ENCODE data around the gene SFTPB. TPM values are rescaled to one million over a fixed set of nuclear protein-coding genes. Genes with fewer than 3 reads are reported as not detected.

Gene SFTPB
- total RNA-seq, 6 experiments from 2014 or later: 0.06 to 1.1 (median 0.79) TPM; not detected in 2

DNA sequence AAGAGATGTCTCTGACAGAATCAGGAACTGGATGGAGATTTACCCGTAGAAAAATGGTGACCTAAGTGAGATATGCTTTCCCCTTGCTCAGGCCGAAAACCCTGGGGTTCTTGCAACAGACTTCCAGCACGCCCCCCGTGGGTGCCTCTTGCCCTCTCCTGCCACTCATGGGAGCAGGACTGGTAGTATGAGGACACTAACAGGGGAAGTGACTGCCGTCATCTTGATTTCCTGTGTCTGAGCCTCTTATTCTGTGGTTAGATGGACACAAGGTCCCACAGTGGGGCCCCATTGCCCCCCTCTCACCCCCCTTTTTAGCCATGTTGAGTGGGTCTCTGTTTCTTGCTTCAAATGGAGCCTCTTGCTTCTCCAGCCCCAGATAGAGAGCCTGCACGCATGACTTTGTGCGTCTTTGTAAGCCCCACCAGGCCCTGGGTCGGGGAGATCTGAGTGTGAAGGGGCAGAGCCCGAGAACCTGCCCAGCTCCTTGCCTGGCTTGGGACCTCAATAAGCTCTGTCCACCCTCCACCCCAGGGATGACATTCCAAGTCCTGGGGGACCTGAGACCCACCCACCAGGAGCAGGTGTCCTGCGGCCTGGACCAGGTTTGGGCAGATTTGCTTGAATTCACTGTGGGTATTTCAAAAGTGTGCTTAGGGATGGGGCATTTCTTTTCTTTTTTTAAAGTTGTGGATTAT, 38.7 kb upstream of the SFTPB start:
- no peaks in the 10 kb centered on the region for H3K9me3 ChIP-seq
- DNase-seq (no peak), ATAC-seq (peak; percentile 1 to 10 (median 4))
- intact Hi-C loops (cut with DNase I): no loop called here
- peaks cover 0 to 67% (median 31%) of the 10 kb centered on the region in 4 donors for H3K4me1 ChIP-seq
- TF ChIP-seq, protein P1, sequence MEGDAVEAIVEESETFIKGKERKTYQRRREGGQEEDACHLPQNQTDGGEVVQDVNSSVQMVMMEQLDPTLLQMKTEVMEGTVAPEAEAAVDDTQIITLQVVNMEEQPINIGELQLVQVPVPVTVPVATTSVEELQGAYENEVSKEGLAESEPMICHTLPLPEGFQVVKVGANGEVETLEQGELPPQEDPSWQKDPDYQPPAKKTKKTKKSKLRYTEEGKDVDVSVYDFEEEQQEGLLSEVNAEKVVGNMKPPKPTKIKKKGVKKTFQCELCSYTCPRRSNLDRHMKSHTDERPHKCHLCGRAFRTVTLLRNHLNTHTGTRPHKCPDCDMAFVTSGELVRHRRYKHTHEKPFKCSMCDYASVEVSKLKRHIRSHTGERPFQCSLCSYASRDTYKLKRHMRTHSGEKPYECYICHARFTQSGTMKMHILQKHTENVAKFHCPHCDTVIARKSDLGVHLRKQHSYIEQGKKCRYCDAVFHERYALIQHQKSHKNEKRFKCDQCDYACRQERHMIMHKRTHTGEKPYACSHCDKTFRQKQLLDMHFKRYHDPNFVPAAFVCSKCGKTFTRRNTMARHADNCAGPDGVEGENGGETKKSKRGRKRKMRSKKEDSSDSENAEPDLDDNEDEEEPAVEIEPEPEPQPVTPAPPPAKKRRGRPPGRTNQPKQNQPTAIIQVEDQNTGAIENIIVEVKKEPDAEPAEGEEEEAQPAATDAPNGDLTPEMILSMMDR (IDR thresholded peaks at IDR 0.05): no peak
- no peak for TF ChIP-seq POLR2A (IDR thresholded peaks at IDR 0.05)
- H3K27ac ChIP-seq: peak overlapping the region; percentile 71 to 91 (median 84)
- no peaks in the 10 kb centered on the region for H3K36me3 ChIP-seq
- 40% methylated on average over 1 of the region's 10 CpGs for WGBS (ENCODE audit: insufficient coverage, low coverage, low lambda C conversion rate, missing lambda C conversion rate)
- no peaks in the 10 kb centered on the region for H3K27me3 ChIP-seq
- no peak overlapping the region for H3K4me3 ChIP-seq

DNA sequence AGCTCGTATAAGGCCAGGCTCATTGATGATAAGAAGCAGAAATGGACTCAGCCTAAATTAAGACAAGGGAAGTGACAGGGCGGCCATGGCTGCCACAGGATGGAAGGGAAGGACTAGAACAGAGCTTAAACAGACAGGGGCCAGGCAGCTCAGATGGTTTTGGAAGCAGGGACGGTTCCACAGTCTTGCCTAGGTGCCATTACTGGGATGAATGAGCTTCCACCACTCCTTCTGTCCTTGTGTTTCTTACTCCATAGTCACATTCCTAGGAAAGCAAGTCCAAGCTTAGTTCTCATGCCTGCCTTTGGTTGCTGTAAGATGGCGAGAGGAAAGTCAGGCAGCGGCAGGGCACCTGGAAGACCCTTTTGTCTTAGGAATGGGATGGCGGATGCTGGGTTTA, 38.1 kb upstream of the SFTPB start:
- no peaks in the 10 kb centered on the region for H3K27me3 ChIP-seq
- peaks cover 0 to 62% (median 30%) of the 10 kb centered on the region in 4 donors for H3K4me1 ChIP-seq
- intact Hi-C loops (cut with DNase I): no loop called here
- DNase-seq: no peak
- TF ChIP-seq, protein P1 (IDR thresholded peaks at IDR 0.05): no peak
- no peak overlapping the region for H3K4me3 ChIP-seq
- 82% methylated on average over 5 of the region's 6 CpGs for WGBS (ENCODE audit: insufficient coverage, low coverage, low lambda C conversion rate, missing lambda C conversion rate)
- no peaks in the 10 kb centered on the region for H3K9me3 ChIP-seq
- H3K27ac ChIP-seq: peak overlapping the region; percentile 78 to 91 (median 84)
- ATAC-seq: no peak
- no peaks in the 10 kb centered on the region for H3K36me3 ChIP-seq

DNA sequence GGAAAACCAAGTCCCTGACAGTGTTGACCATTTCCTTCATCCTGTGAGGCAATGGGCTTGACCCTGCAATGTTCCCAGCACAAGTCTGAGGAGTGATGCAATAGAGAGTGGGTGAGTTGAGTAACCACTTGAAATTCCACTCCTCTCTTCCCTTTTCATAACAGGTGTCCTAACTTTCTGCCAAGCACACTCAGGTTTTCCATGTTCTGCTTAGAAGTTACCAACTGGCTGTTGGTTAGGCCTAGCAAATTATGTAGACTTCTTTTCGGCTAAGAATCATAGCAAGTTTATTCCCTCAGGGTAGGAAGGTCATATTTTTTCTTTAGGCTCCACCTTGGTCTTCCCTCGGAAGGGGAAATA, 37.7 kb upstream of the SFTPB start:
- TF ChIP-seq, protein P1 (IDR thresholded peaks at IDR 0.05): no peak
- TF ChIP-seq POLR2A (IDR thresholded peaks at IDR 0.05): peak; percentile 50
- no peaks in the 10 kb centered on the region for H3K27me3 ChIP-seq
- H3K36me3 ChIP-seq: no peaks in the 10 kb centered on the region
- WGBS (ENCODE audit: insufficient coverage, low coverage, low lambda C conversion rate, missing lambda C conversion rate): 50% methylated on average over 2 of the region's 2 CpGs
- H3K4me1 ChIP-seq: peaks cover 0 to 62% (median 28%) of the 10 kb centered on the region in 4 donors
- H3K27ac ChIP-seq: peak overlapping the region; percentile 78 to 91 (median 84)
- peak in 1 of 3 donors; percentile 86 for DNase-seq
- ATAC-seq: peak; percentile 70 to 89 (median 72)
- intact Hi-C loops (cut with DNase I): no loop called here
- H3K4me3 ChIP-seq: no peak overlapping the region
- no peaks in the 10 kb centered on the region for H3K9me3 ChIP-seq

DNA sequence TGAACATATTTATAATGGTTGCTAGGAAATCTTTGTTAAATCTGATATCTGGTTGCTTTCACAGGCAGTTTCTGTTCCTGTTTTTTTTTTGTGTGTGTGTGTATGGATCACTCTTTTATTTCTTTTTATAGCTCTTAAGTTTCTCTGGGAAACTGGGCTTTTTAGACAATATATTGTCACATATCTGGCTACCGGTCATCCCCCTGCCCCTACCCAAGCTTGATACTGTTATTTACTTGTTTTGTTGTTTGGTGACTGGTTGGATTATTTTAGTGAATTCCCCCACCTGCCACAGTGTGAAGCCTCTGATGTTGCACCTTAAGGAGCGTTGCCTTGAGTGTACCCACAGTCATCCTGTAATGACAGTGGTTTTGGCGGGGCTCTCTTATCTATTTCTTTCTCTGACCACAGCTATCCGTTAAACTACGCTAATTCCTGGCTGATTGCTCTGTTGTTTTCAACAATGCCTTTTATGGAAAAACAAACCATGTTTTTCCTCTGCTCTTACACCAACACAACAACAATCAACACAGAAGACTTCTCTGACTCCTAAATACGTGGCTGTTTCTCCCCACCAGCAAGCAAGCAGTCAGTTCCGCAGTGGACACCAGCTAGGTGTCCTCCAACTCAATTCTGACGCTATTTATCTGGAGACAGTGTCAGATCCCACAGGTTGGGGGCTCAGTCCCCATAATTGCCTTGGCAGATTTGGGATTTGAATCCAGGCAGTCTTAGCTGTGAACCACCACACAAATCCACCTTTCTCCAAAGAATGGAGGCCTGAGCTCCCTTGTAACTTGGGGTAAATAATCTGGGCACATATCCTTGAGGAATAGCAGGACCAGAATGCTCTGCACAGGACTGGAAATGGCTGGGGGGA, 37.0 kb upstream of the SFTPB start:
- WGBS (ENCODE audit: insufficient coverage, low coverage, low lambda C conversion rate, missing lambda C conversion rate): 67% methylated on average over 6 of the region's 8 CpGs
- no peaks in the 10 kb centered on the region for H3K36me3 ChIP-seq
- TF ChIP-seq POLR2A (IDR thresholded peaks at IDR 0.05): no peak
- TF ChIP-seq, protein P1 (IDR thresholded peaks at IDR 0.05): no peak
- no peak overlapping the region for H3K4me3 ChIP-seq
- no peak for DNase-seq
- intact Hi-C loops (cut with DNase I): no loop called here
- ATAC-seq: peak in 1 of 4 donors; percentile 6
- no peaks in the 10 kb centered on the region for H3K9me3 ChIP-seq
- H3K27me3 ChIP-seq: no peaks in the 10 kb centered on the region
- H3K27ac ChIP-seq: peak overlapping the region; percentile 78 to 91 (median 84)
- H3K4me1 ChIP-seq: peaks cover 0 to 59% (median 27%) of the 10 kb centered on the region in 4 donors
